ENCODE data around the gene TRIML2. TPM values are rescaled to one million over a fixed set of nuclear protein-coding genes. Genes with fewer than 3 reads are reported as not detected.
"Not testable (repeated sequence)": the region's sequence is repeated elsewhere in the genome, so short reads cannot be mapped to it uniquely, and the experiment has no call there.

Gene TRIML2
- total RNA-seq, 1 experiment from 2014 or later, result 0.23 TPM

DNA sequence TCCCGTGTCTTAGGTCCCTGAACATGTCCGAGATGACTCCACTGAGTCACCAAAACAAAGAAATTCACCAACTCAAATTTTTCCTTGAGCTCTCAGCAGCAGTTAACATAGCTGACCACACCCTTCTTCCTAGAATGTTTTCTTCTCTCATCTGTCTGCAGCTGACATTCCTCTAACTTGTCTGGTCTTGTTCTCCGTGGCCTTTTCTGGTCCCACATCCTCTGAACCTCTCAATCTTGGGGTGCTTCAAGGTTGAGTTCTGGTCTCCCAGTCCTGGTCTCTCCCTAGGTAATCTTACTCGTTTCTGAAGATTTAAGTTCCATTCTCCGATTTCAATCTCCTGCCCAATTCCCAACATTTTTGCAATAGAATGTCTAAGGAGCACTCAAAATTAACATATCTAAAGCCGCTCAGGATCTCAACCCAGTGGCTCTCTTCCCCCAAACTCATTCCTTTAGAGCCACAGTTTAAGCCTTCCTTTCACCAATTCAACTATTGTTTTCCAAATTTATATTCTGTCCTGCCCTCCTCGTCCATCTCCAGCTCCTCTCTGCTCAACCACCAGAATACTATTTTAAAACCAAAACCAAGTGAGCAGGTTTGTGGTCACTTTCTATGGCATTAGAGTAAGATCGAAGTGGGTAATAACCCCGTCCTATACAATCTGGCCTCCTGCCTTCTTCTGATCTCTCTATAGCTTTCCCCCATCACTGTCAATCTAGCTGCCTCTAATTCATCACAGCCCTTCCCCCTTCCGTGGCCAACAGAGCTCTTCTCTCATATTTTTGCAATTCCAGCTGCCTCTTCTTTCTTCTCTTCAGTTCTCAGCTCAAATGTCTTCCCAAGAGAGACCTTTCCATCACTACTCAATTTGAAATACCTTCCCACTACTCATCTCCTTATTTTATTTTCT, 1.2 kb downstream of the TRIML2 start:
- peak; percentile 9 for DNase-seq (ENCODE audit: low read depth)

DNA sequence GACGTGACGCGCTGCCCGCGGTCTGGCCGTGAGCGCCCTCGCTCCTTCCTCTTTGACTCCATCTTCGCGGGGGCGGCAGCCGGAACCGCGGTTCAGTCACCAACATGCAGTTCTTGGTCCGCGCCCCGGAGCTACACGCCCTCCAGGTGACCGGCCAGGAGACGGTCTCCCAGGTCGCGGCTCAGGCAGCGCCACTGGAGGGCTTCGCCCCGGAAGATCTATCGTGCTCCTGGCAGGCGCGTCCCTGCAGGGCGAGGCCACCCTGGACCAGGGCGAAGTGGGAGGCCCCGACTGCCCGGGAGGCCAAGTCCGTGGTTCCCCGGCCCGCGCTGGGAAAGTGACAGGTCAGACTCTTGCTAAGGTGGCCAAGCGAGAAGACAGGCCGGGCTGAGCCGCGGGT, 2.9 kb downstream of the TRIML2 start:
- DNase-seq (ENCODE audit: low read depth), result no peak

GRCh38 chr4:188092824-188093223, 16.6 kb downstream of the TRIML2 start:
- DNase-seq (ENCODE audit: low read depth), result no peak

DNA sequence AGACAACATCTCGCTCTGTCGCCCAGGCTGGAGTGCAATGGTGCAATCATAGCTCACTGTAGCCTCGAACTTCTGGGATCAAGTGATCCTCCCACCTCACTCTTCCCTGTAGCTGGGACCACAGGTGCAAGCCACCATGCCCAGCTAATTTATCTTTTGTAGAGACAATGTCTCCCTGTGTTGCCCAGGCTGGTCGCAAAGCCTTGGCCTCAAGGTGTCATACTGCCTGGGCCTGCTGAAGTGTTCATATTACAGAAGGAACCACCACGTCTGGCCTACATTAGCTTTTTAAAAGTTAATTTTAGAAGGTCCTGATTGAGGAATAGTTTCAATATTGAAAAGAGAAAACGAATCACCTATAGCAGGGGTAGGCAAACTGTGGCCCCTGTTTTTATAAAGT, 22.5 kb downstream of the TRIML2 start:
- no peak for DNase-seq (ENCODE audit: low read depth)

- DNase-seq (ENCODE audit: low read depth), result no peak
Observed at GRCh38 chr4:188082796-188083195, 26.6 kb downstream of the TRIML2 start.

DNA sequence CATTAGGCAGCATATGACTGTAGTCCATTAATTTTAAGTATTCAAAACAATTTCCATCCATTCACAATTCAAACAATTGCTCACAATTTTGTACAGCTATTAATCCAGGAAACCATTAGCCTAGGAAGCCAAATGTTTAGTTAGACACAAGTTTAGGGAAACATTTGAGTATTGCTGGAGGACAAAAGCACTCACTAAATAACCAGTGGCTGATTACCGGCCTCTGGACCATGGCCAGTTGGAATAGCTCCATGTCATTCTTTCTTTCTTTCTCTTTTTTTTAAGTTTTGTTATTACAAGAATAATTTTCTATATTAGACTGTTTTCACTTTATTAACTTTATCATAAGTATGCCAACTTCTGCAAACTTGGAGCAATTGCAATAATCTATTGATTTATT, 31.3 kb downstream of the TRIML2 start:
- no peak for DNase-seq (ENCODE audit: low read depth)

- DNase-seq (ENCODE audit: low read depth), result no peak
Observed at GRCh38 chr4:188076169-188076568, 33.2 kb downstream of the TRIML2 start.

DNA sequence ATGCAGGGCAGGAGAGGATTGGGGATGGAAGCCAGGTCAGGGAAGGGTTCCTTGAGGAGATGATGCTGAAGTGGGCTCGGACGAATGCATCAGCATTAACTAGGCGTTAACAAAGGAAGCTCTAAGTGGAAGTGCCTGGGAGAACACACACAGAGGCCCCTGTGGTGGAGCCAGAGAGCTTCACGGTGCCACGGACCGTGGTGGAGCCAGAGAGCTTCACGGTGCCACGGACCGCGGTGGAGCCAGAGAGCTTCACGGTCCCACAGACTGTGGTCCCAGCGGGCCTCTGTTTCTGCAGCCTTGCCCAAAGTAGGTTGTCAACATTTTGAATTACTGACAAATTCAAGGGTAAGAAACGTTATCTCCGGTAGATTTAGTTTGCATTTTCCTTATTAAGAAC, 48.3 kb downstream of the TRIML2 start:
- no peak for DNase-seq (ENCODE audit: low read depth)

GRCh38 chr4:188053302-188053701, 56.1 kb downstream of the TRIML2 start:
- DNase-seq (ENCODE audit: low read depth), result no peak

- DNase-seq (ENCODE audit: low read depth), result no peak
Observed at GRCh38 chr4:188046657-188047056, 62.7 kb downstream of the TRIML2 start.

DNA sequence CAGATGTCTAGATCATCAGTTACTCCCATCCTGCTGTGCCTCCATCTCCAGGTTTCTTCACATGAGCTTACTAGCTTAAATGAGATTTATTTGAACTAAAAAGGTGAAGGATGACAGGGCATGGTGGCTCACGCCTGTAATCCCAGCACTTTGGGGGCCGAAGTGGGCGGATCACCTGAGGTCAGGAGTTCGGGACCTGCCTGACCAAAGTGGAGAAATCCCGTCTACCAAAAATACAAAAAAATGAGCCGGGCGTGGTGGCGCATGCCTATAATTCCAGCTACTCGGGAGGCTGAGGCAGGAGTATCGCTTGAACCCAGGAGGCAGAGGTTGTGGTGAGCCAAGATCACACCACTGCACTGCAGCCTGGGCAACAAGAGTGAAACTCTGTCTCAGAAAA, 63.9 kb downstream of the TRIML2 start:
- DNase-seq (ENCODE audit: low read depth), result not testable (repeated sequence)

DNA sequence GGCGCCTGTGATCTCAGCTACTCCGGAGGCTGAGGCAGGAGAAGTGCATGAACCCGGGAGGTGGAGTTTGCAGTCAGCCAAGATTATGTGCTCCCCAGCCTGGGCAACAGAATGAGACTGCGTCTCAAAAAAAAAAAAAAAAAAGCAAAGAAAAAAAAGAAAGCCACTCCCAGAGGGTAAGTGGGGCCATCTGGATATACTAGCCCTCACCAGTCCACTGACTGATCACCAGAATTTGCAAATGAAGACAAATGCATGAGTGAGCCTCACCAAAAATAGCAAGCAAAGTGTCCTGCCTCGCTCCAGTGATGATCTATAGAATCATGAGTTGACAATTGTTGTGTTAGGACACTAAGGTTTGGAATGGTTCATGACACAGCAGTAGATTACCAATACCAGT, 66.2 kb downstream of the TRIML2 start:
- DNase-seq (ENCODE audit: low read depth), result no peak

DNA sequence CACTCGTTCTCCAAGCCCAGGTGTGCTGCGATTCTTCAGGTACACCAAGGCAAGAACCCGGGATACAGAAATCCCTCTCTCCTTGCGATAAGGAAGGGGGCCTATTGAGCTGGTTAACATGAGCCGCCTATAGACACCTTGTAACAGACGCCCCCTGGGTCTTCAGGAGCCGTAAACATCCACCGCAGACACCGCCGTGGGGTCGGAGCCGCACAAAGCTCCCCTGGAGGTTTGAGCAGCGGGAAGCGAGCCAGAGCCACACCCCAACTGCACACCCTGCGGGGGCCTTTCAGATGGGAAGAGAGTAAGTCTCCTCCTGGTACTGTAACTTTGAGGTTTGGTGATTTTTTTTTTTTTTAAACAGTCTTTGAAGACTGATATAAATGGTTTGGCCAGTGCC, 67.2 kb downstream of the TRIML2 start:
- peak; percentile 45 for DNase-seq (ENCODE audit: low read depth)

DNA sequence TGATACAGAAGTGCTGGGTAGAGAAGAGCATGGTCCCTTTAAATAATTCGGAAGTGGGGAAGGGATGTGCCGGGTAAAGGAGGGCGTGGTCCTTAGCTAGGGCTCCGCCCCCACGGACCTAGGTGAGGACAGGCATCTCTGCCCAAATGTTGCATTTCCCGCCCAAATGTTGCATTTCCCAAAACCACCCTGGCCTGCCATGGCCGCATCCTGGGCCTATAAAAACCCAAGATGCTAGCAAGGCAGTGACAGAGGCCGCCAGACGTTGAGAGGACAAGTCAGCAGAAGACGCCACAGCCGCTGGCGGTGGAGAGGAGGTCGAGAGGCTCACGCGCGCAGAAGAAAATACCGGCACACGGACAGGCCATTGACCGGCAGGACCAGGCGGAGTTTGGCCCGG, 67.7 kb downstream of the TRIML2 start:
- no peak for DNase-seq (ENCODE audit: low read depth)

Other genes starting within 250 kb of the TRIML2 start
- gene ZFP42, start 113.8 kb downstream of the TRIML2 start, total RNA-seq (2014; rRNA removed; shearing (Covaris generic)), result 23.8 and 31.0 TPM in 2 replicates
- gene TRIML1, start 29.8 kb upstream of the TRIML2 start, total RNA-seq (2014; rRNA removed; shearing (Covaris generic)), result not detected in 2 replicates